Astrocyte (in vitro differentiated cells and primary cell): ENCODE results near the gene DRD1.

Experiments used
- EZH2 ChIP-seq: IDR thresholded peaks from 2 replicates; pipeline ENCODE4 v1.6.1; 2012; ENCODE audit warnings: mild to moderate bottlenecking, low read length, inconsistent platforms; ENCODE audit not compliant: insufficient read depth
- TF ChIP-seq, protein P1 (sequence below): IDR thresholded peaks from 2 replicates; pipeline ENCODE4 v1.5.1; 2011; ENCODE audit warnings: low read depth, mild to moderate bottlenecking, inconsistent platforms, low read length, moderate library complexity; ENCODE audit not compliant: insufficient read depth

DNA sequence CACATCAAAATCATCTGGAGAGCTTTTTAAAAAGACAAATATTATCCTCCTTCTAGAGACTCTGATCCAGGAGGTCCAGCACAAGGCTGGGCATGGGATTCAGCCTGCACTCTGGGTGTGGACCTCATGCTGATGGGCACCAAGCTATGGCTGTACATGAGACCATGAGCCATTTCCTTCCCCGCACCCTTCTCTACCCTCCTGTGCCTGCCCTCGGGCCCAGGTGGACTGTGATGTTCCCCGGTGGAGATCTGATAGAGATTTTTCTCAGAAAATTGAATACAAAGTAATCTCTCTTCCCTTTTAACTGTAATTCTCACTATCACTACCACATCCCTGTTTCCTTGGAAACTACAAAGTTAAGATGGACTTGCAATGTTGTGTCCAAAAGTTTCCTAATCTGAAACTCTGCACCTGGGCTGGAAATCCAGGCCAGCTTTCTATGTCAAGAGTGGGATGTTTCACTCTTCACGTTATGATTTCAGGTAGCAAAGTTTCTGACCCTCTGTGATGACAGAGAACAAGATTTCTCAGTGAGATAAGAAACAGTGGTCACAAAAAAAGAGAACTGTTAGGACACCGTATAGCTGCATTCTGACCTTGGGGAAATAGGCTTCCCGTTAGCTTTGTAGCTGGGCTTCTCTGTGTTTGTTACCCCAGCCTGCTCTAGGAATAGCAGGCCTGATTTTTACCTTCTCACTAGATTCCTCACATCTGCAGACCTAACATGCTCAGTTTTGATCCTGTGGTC is 45.9 kb upstream of the DRD1 start:
- TF ChIP-seq, protein P1, sequence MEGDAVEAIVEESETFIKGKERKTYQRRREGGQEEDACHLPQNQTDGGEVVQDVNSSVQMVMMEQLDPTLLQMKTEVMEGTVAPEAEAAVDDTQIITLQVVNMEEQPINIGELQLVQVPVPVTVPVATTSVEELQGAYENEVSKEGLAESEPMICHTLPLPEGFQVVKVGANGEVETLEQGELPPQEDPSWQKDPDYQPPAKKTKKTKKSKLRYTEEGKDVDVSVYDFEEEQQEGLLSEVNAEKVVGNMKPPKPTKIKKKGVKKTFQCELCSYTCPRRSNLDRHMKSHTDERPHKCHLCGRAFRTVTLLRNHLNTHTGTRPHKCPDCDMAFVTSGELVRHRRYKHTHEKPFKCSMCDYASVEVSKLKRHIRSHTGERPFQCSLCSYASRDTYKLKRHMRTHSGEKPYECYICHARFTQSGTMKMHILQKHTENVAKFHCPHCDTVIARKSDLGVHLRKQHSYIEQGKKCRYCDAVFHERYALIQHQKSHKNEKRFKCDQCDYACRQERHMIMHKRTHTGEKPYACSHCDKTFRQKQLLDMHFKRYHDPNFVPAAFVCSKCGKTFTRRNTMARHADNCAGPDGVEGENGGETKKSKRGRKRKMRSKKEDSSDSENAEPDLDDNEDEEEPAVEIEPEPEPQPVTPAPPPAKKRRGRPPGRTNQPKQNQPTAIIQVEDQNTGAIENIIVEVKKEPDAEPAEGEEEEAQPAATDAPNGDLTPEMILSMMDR: no peak
- no peak for TF ChIP-seq EZH2
